DMS114 treated with DMSO at 0.1 percent for 48 hours (cell line): ENCODE measurements around the gene CTNNA2.

ENCODE experiments used
- DNase-seq: peaks from one replicate; lab custom pipeline; 2025; ENCODE audit not compliant: unreplicated experiment; lab: John Stamatoyannopoulos, UW

CTNNA2 gene

DNA sequence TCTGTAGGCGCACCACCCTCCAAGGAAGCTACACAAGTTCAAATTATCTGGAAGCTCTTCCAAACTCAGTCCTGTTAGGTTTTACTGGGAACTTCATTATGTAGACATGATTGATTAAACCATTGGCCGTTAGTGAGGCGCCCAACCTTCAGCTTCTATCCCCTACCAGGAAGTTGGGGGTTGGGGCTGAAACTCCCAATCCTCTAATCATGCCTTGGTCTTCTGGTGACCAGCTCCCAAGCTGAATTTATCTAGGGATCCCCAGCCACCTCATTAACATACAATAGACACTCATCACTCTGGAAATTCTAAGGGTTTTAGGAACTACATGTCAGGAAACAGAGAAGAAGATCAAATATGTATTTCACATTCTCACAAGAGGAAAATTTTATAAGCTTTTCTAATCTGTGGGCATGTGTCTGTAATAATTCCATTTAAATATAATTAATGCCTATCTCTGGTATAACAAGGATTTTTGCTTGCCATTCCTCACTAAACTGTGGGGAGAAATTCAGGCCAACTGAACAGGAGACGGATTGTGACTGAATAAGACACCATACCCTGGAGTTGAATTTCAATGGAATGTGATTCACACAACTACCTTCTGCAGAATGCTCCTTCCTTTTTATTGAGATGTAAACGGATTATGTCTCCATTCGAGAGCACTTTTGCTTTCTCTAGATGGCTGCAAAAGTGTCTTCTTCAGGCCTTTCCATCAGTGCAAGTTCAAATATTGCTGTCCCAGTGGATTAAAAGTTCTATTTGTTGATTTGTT lies 463.1 kb downstream of the CTNNA2 start:
- no peak for DNase-seq

DNA sequence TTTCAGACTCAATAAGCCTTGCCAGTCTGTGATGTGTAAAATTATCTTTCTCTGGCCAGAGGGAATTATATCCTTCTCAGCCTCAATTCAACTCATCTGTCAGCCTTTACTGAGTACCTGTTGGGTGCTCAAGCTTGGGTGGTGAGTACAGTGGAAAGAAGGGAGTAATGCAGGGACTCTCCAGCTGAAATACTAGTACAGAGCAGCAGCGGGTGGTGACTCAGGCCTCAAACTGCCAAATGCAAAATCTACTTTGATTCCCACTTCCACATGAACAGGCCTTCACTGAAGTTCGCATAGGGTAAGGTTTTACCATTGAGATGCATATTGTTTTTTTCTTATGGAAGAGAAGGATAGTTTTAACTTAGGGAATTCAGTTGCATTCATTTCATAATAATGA lies 464.9 kb downstream of the CTNNA2 start:
- no peak for DNase-seq

DNA sequence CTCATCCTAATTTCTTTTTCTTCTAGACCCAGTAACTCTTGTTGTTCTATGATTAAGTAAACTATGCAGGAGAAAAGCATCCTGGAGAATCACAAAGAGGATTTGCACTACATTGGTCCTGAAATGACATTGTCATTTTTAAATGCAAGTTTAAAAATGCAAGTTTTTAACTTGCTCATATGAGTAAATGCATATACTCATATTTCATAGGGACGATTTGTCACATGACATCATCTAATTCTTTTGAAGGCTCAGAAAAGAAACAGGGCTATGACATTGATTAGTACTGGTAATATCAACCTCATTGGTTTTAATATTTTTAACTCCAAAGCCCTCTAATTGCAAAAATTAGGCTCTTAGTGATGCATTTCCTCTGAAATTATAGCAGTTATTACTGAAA lies 467.3 kb downstream of the CTNNA2 start:
- DNase-seq = no peak

DNA sequence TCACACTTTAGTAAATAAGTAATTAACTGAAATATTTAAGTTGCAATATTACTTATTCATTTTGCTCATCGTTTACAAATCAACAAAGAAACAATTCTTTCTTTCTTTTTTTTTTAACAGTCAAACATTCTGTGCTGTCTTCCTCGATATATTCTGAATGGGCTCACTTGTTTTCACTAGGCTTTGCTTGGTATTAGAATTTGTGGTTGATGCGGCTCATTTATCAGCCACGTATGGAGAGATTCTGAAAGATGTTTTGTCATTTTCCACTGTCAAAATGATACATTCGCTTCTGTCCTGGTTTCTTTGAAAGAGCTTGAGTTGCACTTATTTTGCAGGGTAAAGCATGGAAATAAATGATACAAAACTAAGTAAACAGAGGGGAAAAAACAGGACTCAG lies 468.0 kb downstream of the CTNNA2 start:
- DNase-seq = no peak

DNA sequence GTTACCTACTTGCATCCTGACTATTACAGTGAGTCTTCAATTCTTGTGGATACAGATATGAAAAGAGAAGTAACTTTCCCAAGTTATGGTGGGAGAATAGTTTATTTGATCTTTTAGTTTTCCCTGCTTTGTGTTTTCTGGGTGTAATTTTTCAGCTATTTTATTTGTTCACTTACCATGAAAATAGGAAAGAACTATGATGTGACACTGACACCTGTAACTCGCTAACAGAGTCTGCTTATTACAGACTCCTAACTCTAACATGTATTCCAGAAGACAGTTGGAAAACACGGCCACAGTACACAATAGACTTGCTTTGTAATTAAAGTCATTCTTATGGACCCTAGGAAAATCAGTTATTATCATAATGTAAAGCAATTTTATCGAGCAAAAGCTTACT lies 468.5 kb downstream of the CTNNA2 start:
- DNase-seq = no peak

DNA sequence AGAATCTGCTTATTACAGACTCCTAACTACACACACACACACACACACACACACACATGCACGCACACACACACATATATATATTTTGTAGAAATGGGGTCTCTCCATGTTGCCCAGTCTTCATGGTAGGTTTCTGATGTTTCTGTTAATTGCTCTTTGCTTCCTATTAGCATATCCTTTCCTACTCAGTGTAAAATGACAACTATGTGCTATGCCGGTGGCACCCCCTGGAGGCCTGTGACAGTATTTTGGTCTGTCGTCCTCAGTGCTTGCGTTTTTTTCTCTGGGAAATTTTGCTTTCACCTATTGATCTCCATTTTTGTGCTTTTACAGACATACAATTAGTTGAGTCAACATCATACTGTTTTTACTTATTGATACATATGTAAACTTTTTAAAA lies 469.6 kb downstream of the CTNNA2 start:
- DNase-seq = no peak

DNA sequence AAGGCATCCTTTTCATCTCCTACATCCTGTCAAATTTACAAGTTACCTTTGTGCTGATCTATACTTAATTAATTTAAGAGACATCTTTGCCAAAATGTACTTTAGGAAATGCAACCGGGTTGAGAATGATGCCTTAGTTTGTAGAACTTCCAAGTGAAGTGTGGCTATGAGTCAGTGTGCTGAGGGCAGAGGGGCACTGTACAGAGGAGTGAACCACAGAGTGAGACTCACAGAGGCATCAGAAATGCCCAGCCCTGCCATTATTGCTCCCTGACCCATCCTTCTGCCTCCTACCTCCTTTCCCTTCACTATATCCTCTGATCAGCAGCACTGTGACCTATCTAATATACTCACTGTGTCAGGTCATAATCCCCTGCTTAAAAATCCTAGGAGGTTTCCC lies 471.6 kb downstream of the CTNNA2 start:
- DNase-seq = no peak

DNA sequence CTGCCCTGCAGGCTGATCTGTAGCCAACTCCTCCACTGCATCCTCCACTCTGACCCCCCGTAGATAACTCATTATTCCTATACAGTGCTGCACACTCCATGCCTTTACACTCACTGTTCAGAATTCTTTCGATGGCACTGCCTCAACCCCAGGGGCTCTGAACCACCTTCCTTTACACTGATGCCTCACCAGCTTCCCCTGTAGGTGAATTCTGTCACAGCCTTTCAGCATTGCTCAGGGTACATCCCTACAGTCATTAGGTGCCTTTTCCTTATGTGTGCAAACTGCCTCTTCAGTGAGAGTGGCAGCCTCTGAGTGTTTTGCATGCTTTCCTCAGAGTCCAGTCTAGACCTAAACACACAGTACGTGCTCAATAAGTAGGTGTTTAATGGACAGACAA lies 472.3 kb downstream of the CTNNA2 start:
- no peak for DNase-seq

DNA sequence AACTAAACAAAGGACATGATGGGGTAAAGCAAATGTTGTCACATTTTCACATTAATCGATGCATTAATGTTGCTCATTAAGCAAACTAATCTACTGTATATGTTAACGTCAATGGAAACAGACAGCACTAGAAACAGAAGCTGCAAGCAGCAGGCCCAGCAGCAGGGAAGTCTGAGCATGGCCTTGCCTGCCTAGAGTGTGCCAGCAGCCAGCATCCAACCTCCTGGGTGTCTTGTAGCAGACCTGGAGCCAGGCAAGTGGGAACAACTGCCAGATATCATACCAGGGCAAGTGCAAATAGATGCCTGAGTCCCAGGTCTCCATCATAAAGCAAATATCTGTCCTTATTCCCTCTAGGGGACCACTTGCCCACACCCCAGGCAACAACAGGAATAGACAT lies 472.7 kb downstream of the CTNNA2 start:
- DNase-seq = no peak

DNA sequence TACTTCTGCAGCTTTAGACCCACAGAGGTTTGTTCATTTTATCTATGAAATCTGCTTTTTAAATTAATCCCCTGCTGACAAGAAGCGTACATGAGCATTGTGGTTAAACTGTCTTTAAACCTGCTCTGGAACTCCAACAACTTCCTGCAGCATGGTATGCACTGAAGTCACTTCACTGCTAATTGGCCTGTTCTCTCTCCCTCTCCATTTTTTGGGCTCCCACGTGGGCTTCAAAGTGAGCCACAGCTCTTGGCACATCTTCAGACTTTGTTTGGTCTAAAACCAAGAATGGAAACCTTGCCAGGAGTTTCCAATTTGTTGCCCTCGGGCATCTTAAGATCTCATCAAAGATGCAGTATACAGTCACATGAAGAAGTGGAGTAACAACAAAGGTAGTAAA lies 480.3 kb downstream of the CTNNA2 start:
- no peak for DNase-seq

DNA sequence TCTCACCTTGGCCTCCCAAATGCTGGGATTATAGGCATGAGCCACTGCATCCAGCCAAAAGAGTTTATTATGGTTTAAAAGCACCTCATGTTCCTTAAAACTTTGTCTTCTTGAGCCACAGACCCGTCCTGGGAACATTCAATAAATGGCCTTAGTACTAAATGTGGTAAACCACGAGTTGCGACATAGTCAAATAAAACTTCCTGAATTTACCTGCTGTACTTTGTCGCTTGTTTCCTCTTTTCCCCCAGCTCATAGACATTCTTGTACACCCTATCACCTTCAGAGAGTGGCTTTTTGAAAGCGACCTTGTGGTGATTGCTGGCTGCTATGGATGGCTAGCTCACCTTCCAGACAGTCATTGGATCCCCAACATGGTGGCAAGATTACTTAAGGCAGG lies 481.3 kb downstream of the CTNNA2 start:
- no peak for DNase-seq

DNA sequence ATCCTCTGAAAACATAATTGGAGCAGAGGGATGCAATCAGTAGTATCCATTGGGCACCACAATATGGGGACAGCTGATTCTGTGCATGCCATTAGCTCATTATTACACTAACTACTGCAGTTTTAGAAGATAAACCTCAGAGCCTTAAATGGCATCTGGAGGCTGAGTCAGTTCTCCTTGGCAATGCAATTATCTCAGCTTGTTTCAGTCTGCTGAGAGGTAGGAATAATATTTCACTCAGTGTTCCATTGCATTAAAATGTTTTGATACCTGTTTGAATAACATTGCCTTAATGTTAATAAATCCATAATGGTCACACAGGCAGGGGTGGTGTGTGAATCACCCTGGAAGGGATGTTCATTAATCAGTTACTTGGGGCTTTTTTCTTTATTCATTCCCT lies 482.1 kb downstream of the CTNNA2 start:
- DNase-seq = no peak

DNA sequence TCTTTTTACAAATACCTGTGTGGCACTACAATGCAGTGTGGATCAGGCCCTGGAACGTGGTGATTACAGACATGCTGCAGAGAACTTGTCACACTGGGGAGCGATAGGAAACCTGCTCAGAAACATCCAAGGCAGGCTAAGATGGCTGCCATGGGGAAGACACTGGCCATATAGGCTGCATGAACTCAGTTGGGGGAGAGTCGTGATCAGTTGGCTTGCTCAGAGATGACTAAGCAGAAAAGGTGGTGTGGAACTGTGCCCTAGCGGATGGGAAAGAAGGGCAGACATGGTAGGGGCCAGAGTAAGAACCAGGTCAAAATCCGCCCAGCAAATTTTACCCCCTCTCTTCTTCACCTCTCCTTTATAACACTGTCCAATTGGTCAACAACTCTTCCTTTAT lies 483.9 kb downstream of the CTNNA2 start:
- DNase-seq = no peak

DNA sequence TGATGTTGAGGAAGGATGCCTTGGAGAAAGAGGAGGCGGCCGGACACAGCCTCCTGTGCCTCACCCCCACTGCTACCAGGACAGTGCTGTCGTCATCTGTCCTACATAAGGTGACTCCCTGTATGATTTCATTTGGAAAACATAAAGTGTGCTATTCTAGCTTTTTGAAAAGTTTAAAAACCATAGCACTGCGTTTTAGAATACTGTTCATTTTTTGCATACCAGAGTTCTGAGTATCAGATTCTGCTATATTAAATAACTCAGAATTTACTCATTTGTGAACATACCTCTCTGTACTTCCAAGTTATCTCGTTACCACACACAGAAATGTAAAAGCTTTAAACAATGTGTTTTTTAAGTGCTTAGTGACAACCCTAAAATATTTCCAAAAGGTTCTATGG lies 488.9 kb downstream of the CTNNA2 start:
- no peak for DNase-seq

DNA sequence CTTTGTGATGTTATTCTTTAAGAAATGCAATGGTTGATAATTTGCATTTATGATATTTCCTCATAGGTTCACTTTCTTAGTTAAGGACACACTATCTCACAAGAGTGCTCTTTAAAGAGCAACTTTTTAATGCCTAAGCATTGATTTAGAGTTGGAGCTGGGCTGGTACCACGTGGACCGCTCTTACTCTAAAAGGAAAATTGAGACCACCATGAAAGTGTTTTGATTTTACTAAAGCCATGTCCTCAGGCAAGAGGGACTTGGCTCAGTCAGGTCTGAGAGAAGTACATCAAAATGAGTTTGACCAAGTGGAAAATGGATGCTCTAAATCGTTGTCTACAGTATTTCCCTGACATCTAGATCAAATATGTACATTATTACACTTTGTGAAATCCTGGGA lies 489.3 kb downstream of the CTNNA2 start:
- no peak for DNase-seq

DNA sequence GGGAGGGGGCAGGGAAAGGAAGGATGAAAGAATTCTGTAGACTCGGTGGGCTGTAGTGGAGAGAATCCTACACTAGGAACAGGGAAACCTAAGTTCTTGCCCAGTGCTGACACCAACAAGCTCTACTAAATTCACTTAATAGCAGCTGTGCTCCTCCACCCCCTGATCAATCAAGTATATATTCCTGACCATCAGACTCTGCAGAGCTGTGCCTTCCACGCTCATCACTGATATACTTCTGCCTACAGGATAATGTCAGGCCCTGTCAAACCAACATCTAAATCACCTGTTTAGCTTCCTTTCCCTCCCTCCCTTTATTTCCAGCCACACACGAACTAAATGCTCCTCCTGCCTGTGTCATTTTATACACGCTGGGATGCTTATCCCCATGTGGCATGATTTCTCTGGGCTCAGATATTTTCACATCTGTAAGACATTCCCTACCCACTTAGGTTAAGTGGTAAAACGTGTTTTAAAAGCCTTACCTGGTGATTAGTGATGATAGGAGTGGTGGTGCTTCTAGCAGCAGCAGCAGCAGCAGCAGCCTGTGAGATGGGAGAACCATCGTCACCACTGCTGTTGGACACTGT lies 489.8 kb downstream of the CTNNA2 start:
- DNase-seq = no peak

DNA sequence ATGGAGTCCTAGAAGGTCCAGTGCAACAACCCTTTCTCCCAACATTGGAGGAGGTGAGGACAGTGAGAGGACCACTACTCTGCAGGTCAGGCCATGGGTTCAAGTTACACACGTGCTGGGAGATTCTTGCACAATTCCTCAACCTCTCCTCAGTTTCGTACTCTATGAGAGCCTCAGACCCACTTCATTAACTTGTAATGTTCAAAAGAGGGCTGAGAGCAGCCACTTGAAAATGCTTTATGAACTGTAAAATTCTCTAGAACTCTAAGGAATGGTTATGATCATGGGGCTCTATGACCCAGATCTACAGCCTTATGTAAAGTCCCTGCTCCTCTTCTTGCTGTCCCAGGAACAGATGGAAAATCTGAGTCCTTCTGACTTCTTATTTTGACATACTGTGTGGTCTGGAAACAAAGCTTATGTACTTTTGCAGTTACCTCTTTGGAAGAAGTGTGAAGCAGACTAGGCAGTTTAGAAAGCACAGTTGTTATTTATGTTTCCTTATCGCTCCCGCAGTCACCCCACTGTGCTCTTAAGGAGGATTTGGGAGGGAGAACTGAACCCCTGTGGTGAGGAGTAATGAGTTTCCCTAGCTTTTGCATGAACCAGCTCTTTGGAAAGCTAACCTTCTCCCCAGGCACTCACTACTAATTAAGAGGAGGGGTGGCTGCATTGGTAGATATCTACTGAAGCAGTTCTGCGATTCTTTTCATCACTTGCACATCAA lies 495.1 kb downstream of the CTNNA2 start:
- no peak for DNase-seq

DNA sequence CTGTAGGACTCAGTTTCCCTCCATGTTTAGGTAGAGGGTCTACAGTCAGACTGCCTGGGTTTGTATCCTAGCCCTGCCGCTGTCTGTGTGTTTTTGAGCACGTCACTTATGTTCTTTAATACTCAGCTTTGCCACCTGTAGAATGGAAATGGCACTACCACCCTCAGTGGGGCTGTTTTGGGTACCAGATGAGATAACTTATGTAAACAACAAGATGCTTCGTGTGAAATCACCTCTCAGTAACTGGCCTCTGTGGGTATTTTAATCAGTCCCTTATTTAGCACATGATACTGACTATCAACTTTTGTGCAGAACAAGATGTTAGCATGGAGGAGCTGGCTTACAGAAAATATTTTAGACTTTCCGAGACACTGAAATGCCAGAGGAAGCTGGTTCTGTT lies 495.7 kb downstream of the CTNNA2 start:
- no peak for DNase-seq

DNA sequence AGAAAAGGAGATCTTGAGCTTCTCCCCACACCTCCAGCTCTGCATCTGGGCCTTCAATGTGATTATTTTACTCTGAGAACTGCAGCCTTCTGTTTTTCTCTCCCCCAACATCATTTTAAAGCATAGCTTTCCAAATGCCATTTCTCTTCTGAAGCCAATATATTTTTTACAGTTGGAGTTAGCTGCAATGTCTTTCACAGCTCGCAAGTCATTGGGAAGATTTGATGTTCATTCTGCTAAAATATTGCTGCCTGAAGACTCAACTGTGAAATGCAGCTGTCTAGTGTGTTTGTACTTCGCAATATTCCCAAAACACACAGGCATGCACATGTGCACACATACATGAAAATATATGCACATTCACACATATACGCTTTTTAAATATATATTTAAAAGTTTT lies 496.4 kb downstream of the CTNNA2 start:
- DNase-seq = no peak

DNA sequence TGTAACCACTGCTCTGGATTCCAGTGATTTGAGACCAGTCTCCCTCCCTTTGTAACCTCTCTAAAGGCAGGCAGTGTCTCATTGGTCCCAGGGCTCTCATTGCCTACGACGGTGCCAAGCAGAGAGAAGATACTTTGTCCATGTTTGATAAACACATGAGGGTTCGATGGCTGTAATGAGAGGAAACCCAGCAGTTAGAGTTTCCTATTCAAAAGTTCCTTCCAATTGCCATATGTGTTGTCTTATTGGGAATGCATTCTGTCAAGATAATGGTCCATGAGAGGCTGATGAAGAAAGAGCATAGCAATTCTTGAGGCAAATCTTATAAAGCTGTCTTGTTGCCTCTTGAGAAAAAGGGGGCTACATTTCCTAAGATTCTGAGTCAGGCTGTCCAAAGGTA lies 499.2 kb downstream of the CTNNA2 start:
- no peak for DNase-seq

DNA sequence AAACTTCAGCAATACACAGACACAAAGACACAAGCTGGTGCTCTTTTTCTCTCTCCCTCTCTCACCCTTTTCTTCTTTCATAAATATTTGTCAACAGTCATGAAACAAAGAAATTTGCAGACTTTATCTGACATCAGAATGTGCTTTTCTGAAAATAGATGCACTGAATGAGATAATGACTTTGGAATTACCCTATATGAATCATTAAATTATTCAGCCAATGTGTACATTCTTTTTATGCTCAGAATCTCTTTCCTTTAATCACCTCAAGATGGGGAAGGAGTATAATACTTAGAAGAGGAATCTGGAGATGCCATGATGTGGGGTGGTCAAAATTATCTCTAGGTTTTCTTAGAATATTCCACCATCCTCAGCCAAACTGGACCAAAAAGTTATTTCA lies 501.8 kb downstream of the CTNNA2 start:
- DNase-seq = no peak

DNA sequence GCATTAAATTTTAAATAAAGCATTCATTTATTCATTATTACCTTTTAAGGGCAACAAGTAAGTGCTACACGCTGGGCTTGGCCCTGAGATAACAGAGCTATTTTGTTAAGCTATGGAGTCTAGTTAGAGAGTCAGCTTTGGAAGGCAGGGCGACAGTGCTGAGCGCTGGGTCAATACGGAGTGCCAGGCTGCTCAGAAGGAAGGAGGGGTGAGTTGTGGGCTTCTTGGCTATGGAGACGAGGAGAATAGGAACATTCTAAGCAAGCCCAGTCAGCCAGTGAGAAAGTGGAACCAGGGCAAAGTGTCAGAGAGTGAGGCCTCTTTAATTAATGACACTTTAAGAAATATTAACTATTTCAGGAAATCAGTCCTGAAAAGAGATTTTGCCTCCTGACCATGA lies 503.3 kb downstream of the CTNNA2 start:
- DNase-seq = no peak
